HG02840 (cell line): Measurements from ENCODE around the gene TUBGCP3.
"Not testable (repeated sequence)": the region's sequence is repeated elsewhere in the genome, so short reads cannot be mapped to it uniquely, and the experiment has no call there.

Experiments used
- ATAC-seq: cut with Tn5 transposase; IDR thresholded peaks from one replicate; pipeline ENCODE4 v1.9.1; 2021; ENCODE audit warnings: mild to moderate bottlenecking, moderate library complexity, moderate number of reproducible peaks; ENCODE audit not compliant: unreplicated experiment, low FRiP score

TUBGCP3 gene, protein sequence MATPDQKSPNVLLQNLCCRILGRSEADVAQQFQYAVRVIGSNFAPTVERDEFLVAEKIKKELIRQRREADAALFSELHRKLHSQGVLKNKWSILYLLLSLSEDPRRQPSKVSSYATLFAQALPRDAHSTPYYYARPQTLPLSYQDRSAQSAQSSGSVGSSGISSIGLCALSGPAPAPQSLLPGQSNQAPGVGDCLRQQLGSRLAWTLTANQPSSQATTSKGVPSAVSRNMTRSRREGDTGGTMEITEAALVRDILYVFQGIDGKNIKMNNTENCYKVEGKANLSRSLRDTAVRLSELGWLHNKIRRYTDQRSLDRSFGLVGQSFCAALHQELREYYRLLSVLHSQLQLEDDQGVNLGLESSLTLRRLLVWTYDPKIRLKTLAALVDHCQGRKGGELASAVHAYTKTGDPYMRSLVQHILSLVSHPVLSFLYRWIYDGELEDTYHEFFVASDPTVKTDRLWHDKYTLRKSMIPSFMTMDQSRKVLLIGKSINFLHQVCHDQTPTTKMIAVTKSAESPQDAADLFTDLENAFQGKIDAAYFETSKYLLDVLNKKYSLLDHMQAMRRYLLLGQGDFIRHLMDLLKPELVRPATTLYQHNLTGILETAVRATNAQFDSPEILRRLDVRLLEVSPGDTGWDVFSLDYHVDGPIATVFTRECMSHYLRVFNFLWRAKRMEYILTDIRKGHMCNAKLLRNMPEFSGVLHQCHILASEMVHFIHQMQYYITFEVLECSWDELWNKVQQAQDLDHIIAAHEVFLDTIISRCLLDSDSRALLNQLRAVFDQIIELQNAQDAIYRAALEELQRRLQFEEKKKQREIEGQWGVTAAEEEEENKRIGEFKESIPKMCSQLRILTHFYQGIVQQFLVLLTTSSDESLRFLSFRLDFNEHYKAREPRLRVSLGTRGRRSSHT

GRCh38 chr13:112587764-112588489 is at the start of gene TUBGCP3:
Gene TUBGCP3 (minus strand): TSS chr13:112588153. CDS start chr13:112587980, 173 bp downstream.
- peak; percentile 73 for ATAC-seq

GRCh38 chr13:112637017-112637801 is 49.3 kb upstream of the TUBGCP3 start:
- ATAC-seq, result no peak

- ATAC-seq, result no peak
Observed at GRCh38 chr13:112636401-112636975, 48.5 kb upstream of the TUBGCP3 start.

DNA sequence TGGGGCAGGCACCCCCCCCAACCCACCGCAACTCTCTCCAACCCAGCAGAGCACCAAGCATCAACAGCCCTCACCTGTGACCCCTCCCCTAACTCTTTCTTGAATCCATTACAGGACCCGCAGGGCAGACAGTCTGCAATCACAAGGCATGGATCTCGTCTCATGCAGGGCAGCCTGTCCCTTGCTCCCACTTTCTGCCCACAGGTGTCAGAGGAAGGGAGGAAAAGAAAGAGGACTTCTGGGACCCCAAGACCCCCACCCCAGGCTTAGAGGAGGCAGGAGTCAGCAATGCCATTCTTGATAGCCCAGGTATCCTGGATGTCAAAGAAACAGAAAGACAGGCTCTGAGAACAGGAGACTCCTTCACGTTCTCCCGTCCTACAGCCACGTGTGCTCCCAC is 47.4 kb upstream of the TUBGCP3 start:
- no peak for ATAC-seq

DNA sequence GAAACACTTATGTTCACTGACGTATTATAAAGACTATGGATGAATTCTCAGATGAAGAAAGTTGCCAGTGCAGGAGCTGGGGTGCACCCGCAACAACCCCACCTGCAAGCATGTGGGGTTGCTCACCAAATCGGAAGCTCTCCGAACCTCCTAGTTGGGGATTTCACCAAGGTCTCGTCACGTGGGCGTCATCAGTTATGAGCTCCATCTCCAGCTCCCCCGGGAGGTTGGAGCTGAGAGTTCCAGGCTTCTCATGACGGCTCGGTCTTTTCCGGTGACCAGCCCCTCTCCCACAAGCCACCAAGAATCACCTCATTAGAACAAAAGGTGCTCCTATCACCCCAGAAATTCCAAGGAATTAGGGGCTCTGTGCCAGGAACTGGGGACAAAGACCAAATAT is 46.1 kb upstream of the TUBGCP3 start:
- no peak for ATAC-seq

DNA sequence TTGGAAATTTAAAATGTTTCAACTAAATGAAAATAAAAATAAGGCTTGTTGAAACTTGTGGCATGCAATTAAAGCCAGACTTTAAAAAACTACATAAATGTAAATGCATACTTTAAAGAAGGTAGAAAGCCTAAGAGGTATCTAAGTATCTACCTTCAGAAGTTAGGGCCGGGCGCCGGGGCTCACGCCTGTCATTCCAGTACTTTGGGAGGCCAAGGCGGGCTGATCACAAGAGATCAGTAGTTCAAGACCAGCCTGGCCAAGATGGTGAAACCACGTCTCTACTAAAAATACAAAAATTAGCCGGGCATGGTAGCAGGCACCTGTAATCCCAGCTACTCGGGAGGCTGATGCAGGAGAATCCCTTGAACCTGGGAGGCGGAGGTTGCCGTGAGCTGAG is 42.3 kb upstream of the TUBGCP3 start:
- not testable (repeated sequence) for ATAC-seq

- ATAC-seq, result no peak
Observed at GRCh38 chr13:112629161-112629560, 41.2 kb upstream of the TUBGCP3 start.

- ATAC-seq, result not testable (repeated sequence)
Observed at GRCh38 chr13:112627613-112628012, 39.7 kb upstream of the TUBGCP3 start.

- no peak for ATAC-seq
Observed at GRCh38 chr13:112627161-112627560, 39.2 kb upstream of the TUBGCP3 start.

GRCh38 chr13:112626761-112627160 is 38.8 kb upstream of the TUBGCP3 start:
- ATAC-seq, result no peak

DNA sequence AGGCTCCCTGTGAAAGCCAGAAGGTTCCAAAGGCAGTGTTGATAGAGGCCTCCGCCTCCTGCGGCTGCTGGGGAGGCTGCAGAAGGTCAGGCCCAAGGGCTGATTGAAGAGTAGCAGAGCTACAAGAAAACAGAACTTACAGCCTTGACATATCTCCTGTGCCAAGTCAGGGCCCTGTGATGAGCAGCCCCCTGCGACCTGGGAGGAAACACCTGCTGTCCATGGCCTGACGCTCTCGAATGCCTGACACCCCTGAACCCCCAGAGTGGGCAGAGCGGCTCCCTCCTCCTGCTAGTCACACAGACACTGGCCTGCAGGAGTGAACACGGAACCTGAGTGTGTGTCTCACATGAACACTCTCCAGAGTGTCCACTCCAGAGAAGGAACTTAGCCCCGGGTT is 38.2 kb upstream of the TUBGCP3 start:
- no peak for ATAC-seq

- no peak for ATAC-seq
Observed at GRCh38 chr13:112625698-112626097, 37.7 kb upstream of the TUBGCP3 start.

GRCh38 chr13:112624602-112625430 is 36.9 kb upstream of the TUBGCP3 start:
- no peak for ATAC-seq

GRCh38 chr13:112624040-112624439 is 36.1 kb upstream of the TUBGCP3 start:
- no peak for ATAC-seq

DNA sequence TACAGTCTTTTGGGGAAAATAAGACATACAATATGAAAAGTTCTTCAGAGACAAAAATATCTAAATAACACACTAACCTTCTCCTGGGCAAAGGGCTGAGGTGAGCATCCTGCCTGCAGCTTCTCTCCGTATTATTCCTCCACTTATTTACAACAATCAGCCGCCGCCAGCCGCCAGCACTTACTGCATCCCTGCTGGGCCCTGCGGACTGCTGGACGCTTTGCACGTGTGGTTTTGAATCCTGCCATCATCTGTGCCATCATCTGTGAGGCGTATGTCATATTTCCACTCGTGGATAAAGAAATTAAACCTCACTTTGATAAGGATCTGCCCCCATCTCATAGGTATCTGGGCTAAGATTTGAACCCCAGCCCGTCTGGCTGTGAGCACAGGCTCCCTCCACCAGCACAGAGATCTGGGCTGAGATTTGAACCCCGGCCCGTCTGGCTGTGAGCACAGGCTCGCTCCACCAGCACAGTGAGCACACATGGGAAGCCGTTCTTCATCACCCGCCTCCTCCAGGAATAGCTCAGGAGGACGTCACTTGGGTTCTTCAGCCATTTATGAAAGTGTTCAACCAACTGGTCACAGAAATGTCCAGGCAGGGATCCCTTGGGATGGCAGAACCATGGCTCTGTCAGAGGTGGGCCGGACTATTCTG is 35.2 kb upstream of the TUBGCP3 start:
- no peak for ATAC-seq

DNA sequence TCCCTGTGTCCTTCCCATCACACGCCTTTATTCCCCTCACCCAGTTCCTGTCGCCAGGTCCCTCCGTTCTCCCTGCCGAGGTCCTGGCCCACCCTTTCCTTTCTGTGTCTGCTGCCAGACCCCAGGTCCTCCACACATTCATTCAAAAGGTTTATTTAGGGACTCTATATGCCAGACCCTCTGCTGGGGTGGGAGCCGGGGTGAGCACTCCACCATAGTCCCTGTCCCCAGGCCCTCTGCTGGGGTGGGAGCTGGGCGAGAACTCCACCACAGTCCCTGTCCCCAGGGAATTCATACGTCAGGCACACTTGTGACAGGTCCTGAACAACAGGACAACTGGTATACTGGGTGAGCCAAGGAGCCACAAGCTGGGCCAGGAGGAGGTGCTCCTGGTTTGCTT is 34.4 kb upstream of the TUBGCP3 start:
- no peak for ATAC-seq

DNA sequence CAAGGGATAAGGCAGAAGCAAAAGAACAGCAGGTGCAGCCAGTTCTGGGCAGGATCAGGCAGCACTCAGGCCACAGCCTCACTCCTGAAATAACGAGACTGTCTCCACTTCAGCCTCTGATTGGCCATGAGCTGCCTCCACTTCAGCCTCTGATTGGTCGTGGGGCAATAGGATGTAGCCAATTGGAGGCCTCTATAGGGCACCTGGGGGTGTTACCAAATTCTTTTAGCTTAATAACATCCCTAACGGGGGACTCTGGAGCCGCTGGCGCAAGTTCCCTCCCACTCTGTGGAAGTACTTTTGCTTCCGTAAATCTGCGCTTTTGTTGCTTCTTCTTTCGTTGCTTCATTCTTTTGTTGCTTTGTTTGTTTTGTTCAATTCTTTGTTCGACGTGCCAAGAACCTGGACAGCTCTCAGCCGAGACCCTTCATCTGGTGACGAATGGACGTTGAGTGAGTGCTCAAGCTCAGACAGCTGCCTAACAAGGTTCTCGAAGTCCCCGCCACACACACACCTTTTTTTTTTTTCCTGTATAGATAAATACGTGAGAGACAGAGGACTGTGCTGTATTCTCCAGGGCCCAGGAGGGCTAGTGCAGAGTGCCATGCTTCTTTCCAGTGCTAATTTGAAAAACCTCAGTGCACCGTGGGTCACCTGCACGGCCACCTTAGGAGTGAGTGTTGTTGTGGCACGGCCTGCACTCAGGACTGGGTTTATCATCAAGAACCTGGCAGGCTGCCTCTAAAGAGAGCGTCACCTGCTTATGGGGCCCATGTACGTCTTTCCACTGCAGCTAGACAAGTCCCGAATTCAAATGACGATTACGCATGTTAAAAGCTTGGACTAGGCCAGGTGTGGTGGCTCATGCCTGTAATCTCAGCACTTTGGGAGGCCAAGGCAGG is 32.0 kb upstream of the TUBGCP3 start:
- peak; percentile 62 for ATAC-seq
